MM.1S (cell line): ENCODE data around the gene LYRM4.

ENCODE experiments used
- EZH2phosphoT487 ChIP-seq: fragments of 300-600 bp; sonication (generic); IDR thresholded peaks from 2 replicates; pipeline ENCODE4 v1.6.1; 2018; ENCODE audit warnings: antibody characterized with exemption, low read length
- TF ChIP-seq, protein P1 (sequence below): fragments of 300-600 bp; sonication (generic); IDR thresholded peaks from 2 replicates; pipeline ENCODE4 v1.5.1; 2016; ENCODE audit warnings: antibody characterized with exemption, low read length, mixed read lengths

DNA sequence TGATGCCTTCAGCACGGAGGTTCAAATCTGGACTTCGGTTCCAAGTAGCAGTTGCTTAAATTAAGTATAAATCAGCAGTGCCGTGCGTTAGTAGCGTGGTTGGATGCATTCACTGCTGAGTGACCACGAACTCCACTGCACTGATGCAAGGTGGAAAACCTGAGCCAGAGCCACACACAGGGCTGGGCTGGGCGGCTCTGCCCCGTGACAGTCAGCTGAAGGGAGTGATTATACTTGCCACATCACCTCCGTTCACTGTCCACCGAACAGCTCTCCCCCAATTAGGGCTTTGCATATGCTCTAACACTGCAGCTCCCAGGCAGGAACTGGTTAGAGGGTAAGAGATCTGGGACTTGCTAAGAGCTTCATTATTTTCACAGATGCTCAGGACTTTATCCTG is 153.4 kb downstream of the LYRM4 start:
- TF ChIP-seq, protein P1, sequence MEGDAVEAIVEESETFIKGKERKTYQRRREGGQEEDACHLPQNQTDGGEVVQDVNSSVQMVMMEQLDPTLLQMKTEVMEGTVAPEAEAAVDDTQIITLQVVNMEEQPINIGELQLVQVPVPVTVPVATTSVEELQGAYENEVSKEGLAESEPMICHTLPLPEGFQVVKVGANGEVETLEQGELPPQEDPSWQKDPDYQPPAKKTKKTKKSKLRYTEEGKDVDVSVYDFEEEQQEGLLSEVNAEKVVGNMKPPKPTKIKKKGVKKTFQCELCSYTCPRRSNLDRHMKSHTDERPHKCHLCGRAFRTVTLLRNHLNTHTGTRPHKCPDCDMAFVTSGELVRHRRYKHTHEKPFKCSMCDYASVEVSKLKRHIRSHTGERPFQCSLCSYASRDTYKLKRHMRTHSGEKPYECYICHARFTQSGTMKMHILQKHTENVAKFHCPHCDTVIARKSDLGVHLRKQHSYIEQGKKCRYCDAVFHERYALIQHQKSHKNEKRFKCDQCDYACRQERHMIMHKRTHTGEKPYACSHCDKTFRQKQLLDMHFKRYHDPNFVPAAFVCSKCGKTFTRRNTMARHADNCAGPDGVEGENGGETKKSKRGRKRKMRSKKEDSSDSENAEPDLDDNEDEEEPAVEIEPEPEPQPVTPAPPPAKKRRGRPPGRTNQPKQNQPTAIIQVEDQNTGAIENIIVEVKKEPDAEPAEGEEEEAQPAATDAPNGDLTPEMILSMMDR: no peak
- no peak for TF ChIP-seq EZH2phosphoT487
